SU-DHL-6 (cell line): ENCODE measurements around the gene LATS2.

Experiments used
- H2AFZ ChIP-seq: fragments of 200-600 bp; sonication (generic); 2 replicates; pipeline ENCODE4 v1.6.1; 2014; ENCODE audit warnings: low read depth, mild to moderate bottlenecking, moderate library complexity, mixed read lengths, antibody characterized with exemption, low read length; ENCODE audit not compliant: severe bottlenecking
- H3F3A ChIP-seq: fragments of 200-600 bp; shearing (Covaris generic); 2 replicates; pipeline ENCODE4 v1.6.0; 2016; ENCODE audit warnings: antibody characterized with exemption, mild to moderate bottlenecking; ENCODE audit not compliant: insufficient read depth
- H3K27ac ChIP-seq: fragments of 200-600 bp; sonication (generic); 2 replicates; pipeline ENCODE4 v1.5.1; 2016; ENCODE audit warnings: low read depth, mild to moderate bottlenecking, low read length, moderate library complexity, mixed read lengths
- H3K27me3 ChIP-seq: fragments of 200-600 bp; sonication (generic), shearing (Covaris generic); 2 replicates; pipeline ENCODE4 v1.6.0; 2014; ENCODE audit warnings: mild to moderate bottlenecking, low read length
- H3K36me3 ChIP-seq: fragments of 200-600 bp; sonication (generic); 2 replicates; pipeline ENCODE4 v1.6.1; 2014; ENCODE audit warnings: mild to moderate bottlenecking, low read length, mixed read lengths
- H3K4me2 ChIP-seq: fragments of 300-600, 200-600 bp; shearing (Covaris generic), sonication (generic); 2 replicates; pipeline ENCODE4 v1.6.0; 2014; ENCODE audit warnings: low read length, low read depth, mild to moderate bottlenecking; ENCODE audit not compliant: poor library complexity, severe bottlenecking
- H3K4me3 ChIP-seq: fragments of 200-600 bp; sonication (generic); 2 replicates; pipeline ENCODE4 v1.5.1; 2014; ENCODE audit warnings: antibody characterized with exemption, low read length, mild to moderate bottlenecking, mixed read lengths; ENCODE audit not compliant: insufficient read depth, poor library complexity, severe bottlenecking
- H3K79me2 ChIP-seq: fragments of 200-600 bp; sonication (generic); 2 replicates; pipeline ENCODE4 v1.6.1; 2014; ENCODE audit warnings: mild to moderate bottlenecking, low read length, moderate library complexity; ENCODE audit not compliant: insufficient read depth
- H3K9ac ChIP-seq: fragments of 200-600 bp; sonication (generic); 2 replicates; pipeline ENCODE4 v1.7.0; 2014; ENCODE audit warnings: mild to moderate bottlenecking, low read length
- H3K9me2 ChIP-seq: fragments of 200-600 bp; sonication (generic); replicated peaks from 2 replicates; pipeline ENCODE4 v1.6.1; 2014; ENCODE audit warnings: low read length; ENCODE audit not compliant: insufficient read depth
- H3K9me3 ChIP-seq: fragments of 200-600 bp; sonication (generic); 2 replicates; pipeline ENCODE4 v1.6.1; 2014; ENCODE audit warnings: low read length, mixed read lengths; ENCODE audit not compliant: insufficient read depth
- H4K20me1 ChIP-seq: fragments of 200-600 bp; sonication (generic); 2 replicates; pipeline ENCODE4 v1.6.1; 2014; ENCODE audit warnings: low read depth, mild to moderate bottlenecking, antibody characterized with exemption, low read length, moderate library complexity, mixed read lengths
- CTCF ChIP-seq: fragments of 200-600 bp; sonication (generic); IDR thresholded peaks from one replicate; pipeline ENCODE4 v1.5.1; 2017; ENCODE audit warnings: antibody characterized with exemption, mild to moderate bottlenecking, low read length, moderate library complexity; ENCODE audit not compliant: insufficient read depth, poor library complexity, severe bottlenecking
- EZH2phosphoT487 ChIP-seq: fragments of 200-600 bp; sonication (generic), shearing (Covaris generic); conservative IDR thresholded peaks from 2 replicates; pipeline ENCODE4 v1.6.1; 2018; ENCODE audit warnings: mild to moderate bottlenecking, antibody characterized with exemption, low read length, moderate library complexity, mixed read lengths

Gene LATS2

DNA sequence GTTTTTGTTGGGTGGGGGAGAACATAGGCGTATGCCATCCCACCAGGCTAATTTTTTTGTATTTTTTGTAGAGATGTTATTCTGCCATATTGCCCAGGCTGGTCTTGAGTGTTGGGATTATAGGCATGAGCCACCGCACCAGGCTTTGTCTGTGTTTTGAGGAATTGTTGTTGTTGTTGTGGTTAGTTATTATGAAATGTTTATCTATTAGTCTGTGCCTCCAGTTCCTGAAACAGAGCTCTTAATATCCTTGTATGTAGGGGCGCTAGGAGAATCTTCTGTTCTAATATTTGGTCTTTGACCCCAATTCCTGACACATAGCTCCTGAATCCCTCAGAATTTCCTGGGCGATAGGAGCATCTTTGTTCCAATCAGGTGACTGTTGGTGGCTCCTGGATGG, 5.6 kb upstream of the LATS2 start:
- Histone ChIP-seq H3K4me2 (no peak overlapping the region), H3K79me2 (no peaks in the 10 kb centered on the region), H3K9me2 (no peaks in the 10 kb centered on the region), H3K9ac (no peak overlapping the region), H3K36me3 (no peaks in the 10 kb centered on the region), H3K9me3 (no peaks in the 10 kb centered on the region), H2AFZ (no peak overlapping the region), H4K20me1 (no peaks in the 10 kb centered on the region), H3K4me3 (no peak overlapping the region), H3K27ac (no peak overlapping the region), H3K27me3 (no peaks in the 10 kb centered on the region), H3F3A (no peaks in the 10 kb centered on the region)
- TF ChIP-seq EZH2phosphoT487, result no peak
- TF ChIP-seq CTCF, result no peak

DNA sequence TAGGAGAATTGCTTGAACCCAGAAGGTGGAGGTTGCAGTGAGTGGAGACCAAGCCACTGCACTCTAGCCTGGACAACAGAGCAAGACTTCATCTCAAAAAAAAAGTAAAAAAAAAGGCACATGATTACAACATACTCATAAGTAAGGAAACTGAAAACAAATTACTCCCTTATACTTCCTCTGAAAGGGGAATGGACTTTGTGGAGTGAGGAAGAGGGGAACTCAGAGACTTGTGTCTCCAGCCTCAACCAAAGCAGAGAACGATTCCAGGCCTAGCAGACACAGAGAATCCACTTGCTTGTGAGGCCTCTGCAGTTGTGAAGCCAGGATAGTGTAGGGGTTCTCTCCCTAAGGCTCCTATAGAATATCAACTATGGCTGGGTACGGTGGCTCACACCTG, 4.3 kb upstream of the LATS2 start:
- TF ChIP-seq EZH2phosphoT487 (no peak), CTCF (no peak)
- no peaks in the 10 kb centered on the region for H3K9me3 ChIP-seq
- no peak overlapping the region for H3K4me3 ChIP-seq
- H3K9me2 ChIP-seq, result no peaks in the 10 kb centered on the region
- H3K79me2 ChIP-seq, result no peaks in the 10 kb centered on the region
- H3F3A ChIP-seq, result no peaks in the 10 kb centered on the region
- H3K27ac ChIP-seq, result no peak overlapping the region
- no peaks in the 10 kb centered on the region for H4K20me1 ChIP-seq
- no peak overlapping the region for H2AFZ ChIP-seq
- H3K36me3 ChIP-seq, result no peaks in the 10 kb centered on the region
- no peak overlapping the region for H3K9ac ChIP-seq
- no peaks in the 10 kb centered on the region for H3K27me3 ChIP-seq
- H3K4me2 ChIP-seq, result no peak overlapping the region

DNA sequence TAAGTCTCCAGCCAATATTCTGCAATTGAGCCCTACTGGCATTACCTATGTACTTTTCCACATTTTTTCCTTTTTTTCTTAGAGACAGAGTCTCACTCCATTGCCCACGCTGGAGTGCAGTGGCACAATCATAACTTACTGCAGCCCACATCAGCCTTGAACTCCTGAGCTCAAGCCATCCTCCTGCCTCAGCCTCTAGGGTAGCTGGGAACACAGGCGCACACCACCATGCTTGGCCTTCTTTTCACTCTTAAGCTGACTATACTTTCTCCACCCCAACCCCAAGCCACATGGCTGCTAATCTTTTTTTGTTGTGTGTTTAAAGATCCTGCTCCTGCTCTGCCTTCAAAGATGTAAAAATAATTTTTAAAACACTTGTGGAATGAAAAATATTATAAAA, 1.6 kb upstream of the LATS2 start:
- Histone ChIP-seq H3K27ac (no peak overlapping the region), H3K9me2 (no peaks in the 10 kb centered on the region), H2AFZ (no peak overlapping the region), H3K36me3 (no peaks in the 10 kb centered on the region), H3K27me3 (no peaks in the 10 kb centered on the region), H4K20me1 (no peaks in the 10 kb centered on the region), H3K9me3 (no peaks in the 10 kb centered on the region), H3F3A (no peaks in the 10 kb centered on the region), H3K9ac (no peak overlapping the region), H3K4me2 (no peak overlapping the region), H3K79me2 (no peaks in the 10 kb centered on the region), H3K4me3 (no peak overlapping the region)
- no peak for TF ChIP-seq EZH2phosphoT487
- TF ChIP-seq CTCF, result no peak
